GM12865 (cell line): Measurements from ENCODE around the gene VANGL2.

Experiments used
- DNase-seq: peaks from one replicate; pipeline ENCODE4 v3.0.0; 2010; ENCODE audit warnings: low read depth
- H3K4me3 ChIP-seq: 2 replicates; pipeline ENCODE4 v1.5.1; 2011; ENCODE audit warnings: mild to moderate bottlenecking, low read depth, low read length, control low read depth
- CTCF ChIP-seq: IDR thresholded peaks from 2 replicates; pipeline ENCODE4 v1.5.1; 2011; ENCODE audit warnings: low read length, control low read depth, low read depth, inconsistent platforms; ENCODE audit not compliant: insufficient read depth; ENCODE audit errors: missing control alignments

VANGL2 gene

GRCh38 chr1:160449494-160449893 is 49.1 kb downstream of the VANGL2 start:
- TF ChIP-seq CTCF = no peak
- no peak overlapping the region for H3K4me3 ChIP-seq

GRCh38 chr1:160451119-160451858 is 50.9 kb downstream of the VANGL2 start:
- DNase-seq = peak; percentile 78
- H3K4me3 ChIP-seq = peak overlapping the region; percentile 55
- no peak for TF ChIP-seq CTCF

More at GRCh38 chr1:160449494-160449893, 49.1 kb downstream of the VANGL2 start:
- no peak for DNase-seq

- TF ChIP-seq CTCF = no peak
- peak overlapping the region; percentile 55 for H3K4me3 ChIP-seq
- DNase-seq = peak; percentile 60
Observed at GRCh38 chr1:160451859-160452232, 51.5 kb downstream of the VANGL2 start.

- peak; percentile 91 for DNase-seq
- TF ChIP-seq CTCF = no peak
- H3K4me3 ChIP-seq = peak overlapping the region; percentile 8; the same call in 1 of the 2 replicates
Observed at GRCh38 chr1:160453443-160453842, 53.1 kb downstream of the VANGL2 start.

- TF ChIP-seq CTCF = no peak
- peak; percentile 68 for DNase-seq
- H3K4me3 ChIP-seq = peak overlapping the region; percentile 14
Observed at GRCh38 chr1:160454371-160455152, 54.2 kb downstream of the VANGL2 start.

GRCh38 chr1:160455153-160455517 is 54.8 kb downstream of the VANGL2 start:
- no peak overlapping the region for H3K4me3 ChIP-seq
- no peak for TF ChIP-seq CTCF
- DNase-seq = no peak
